Placental epithelial cell (primary cell): ENCODE results near the gene ABL1. TPM values are rescaled to one million over a fixed set of nuclear protein-coding genes. Genes with fewer than 3 reads are reported as not detected.

Source experiments
- total RNA-seq: library from RNA; depleted of rRNA; stranded (reverse); fragments of >200 nt; gene quantifications from 2 replicates; pipeline ENCODE4 v1.2.3, GENCODE V29; 2012

ABL1 gene
- total RNA-seq, result 39.7 and 44.8 TPM in 2 replicates

DNA sequence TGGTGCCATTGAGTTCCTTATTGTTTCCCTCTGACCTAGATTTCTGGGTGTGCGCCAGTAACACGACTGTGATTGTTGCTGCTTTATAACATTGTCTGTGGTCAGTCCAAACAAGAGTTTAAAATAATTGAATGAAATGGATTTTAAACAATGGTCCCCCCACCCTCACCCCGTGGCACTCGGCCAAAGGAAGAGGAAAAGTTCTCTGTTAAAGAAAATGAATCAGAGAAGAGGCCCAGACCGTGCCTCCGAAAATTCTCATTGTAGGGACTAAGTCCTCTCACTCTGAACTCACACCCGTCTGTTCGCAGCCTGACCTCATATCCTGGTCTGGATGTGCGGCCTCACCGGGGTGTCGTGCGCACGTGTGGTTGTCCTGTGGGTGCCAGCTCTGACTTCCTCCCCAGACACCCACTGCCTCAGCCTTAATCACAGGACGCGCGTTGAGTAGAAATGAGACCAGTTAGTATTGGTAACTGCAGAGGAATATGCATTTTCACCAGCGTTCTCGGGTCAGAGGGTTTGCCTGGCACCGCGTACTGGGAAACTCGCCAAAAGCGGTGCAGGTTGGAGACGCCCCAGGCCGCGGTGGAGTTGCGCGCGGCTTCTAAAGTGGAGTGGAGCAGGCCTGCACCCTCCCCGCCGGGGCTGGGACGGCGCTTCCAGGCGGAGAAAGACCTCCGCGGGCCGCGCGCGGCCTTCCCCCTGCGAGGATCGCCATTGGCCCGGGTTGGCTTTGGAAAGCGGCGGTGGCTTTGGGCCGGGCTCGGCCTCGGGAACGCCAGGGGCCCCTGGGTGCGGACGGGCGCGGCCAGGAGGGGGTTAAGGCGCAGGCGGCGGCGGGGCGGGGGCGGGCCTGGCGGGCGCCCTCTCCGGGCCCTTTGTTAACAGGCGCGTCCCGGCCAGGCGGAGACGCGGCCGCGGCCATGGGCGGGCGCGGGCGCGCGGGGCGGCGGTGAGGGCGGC, at the start of gene ABL1:
ABL1 (plus strand) TSS at position 884 of the 966 bp plus-strand sequence. CDS start 193 bp downstream, outside the sequence.

DNA sequence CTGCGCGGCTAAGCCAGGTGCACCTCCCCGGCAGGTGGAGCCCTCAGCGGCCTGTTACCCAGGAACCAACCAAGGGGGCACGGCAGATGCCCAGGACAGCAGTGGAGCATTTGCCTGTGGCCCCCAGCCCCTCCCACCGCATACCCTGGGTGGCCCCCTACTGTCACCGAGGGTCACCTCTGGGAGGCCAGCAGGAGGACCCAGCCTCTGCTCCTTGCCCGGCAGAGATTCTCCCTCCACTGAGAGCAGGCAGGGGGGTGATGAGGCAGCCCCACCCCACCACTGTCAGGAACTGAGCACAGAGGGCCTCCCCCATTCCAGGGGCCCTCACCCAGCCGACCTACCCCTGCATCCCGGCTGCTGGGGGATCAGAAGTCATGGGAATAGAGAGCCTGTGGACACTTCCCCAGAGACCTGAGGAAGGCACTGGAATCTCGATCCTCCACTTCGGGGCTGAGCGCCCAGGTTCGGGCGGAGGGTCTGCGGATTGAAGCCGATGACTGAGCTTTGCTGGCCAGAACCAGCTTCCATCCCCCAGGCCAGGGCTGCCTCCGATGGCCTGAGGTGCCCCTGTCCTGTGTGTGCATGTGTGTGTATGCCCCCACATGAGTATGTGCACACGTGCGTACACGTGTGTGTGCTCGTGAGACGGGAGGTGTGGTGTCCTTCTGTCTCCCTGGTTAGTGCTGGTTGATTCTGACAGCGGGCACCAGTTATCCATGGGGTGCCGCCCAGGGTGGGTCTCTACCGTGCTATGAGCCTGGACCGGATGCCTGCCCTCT, 61.4 kb downstream of the ABL1 start, which contains the start of gene QRFP:
QRFP (minus strand) TSS at position 580 of the 782 bp plus-strand sequence. CDS start 2,974 bp downstream, outside the sequence.

Other genes with a start within 250 kb of the ABL1 start
- not detected in 2 replicates for gene PRDM12, start 170.7 kb upstream of the ABL1 start, total RNA-seq
- 13.3 and 15.8 TPM in 2 replicates for gene EXOSC2, start 141.5 kb upstream of the ABL1 start, total RNA-seq
- gene QRFP, start 61.6 kb downstream of the ABL1 start, total RNA-seq, result not detected in 2 replicates
- gene FIBCD1, start 104.0 kb downstream of the ABL1 start, total RNA-seq, result 0.33 and 0.79 TPM in 2 replicates
- gene LAMC3, start 173.9 kb downstream of the ABL1 start, total RNA-seq, result under 0.01 and 0.39 TPM in 2 replicates